Measurements from ENCODE around the gene FUT7.

Gene FUT7

GRCh38 chr9:137030538-137031527 lies 1.1 kb downstream of the FUT7 start:
- no peak for DNase-seq

GRCh38 chr9:137030006-137030405 lies 1.9 kb downstream of the FUT7 start:
- DNase-seq: no peak

GRCh38 chr9:137029058-137029936 lies 2.6 kb downstream of the FUT7 start:
- DNase-seq: no peak

GRCh38 chr9:137028263-137029057 lies 3.4 kb downstream of the FUT7 start:
- DNase-seq: no peak

GRCh38 chr9:137027369-137028262 lies 4.3 kb downstream of the FUT7 start, which contains the start of gene ABCA2:
TSS of gene ABCA2 (minus strand) at chr9:137028237. CDS start at chr9:137028140, 97 bp downstream.
- no peak for DNase-seq

- DNase-seq: no peak
Observed at GRCh38 chr9:137026828-137027227, 5.1 kb downstream of the FUT7 start.

GRCh38 chr9:137026384-137026783 lies 5.5 kb downstream of the FUT7 start:
- no peak for DNase-seq

GRCh38 chr9:137025517-137025966 lies 6.3 kb downstream of the FUT7 start:
- peak; percentile 41 for DNase-seq

GRCh38 chr9:137023583-137023991 lies 8.3 kb downstream of the FUT7 start:
- no peak for DNase-seq

GRCh38 chr9:137023157-137023556 lies 8.7 kb downstream of the FUT7 start:
- DNase-seq: no peak

- no peak for DNase-seq
Observed at GRCh38 chr9:137022662-137023008, 9.3 kb downstream of the FUT7 start.

GRCh38 chr9:137021979-137022661 lies 9.8 kb downstream of the FUT7 start:
- DNase-seq: no peak

- no peak for DNase-seq
Observed at GRCh38 chr9:137021568-137021978, 10.3 kb downstream of the FUT7 start.

- DNase-seq: no peak
Observed at GRCh38 chr9:137020771-137021567, 10.9 kb downstream of the FUT7 start.

- no peak for DNase-seq
Observed at GRCh38 chr9:137019891-137020683, 11.8 kb downstream of the FUT7 start.

GRCh38 chr9:137018761-137019559 lies 12.9 kb downstream of the FUT7 start:
- DNase-seq: no peak

GRCh38 chr9:137017791-137018497 lies 13.9 kb downstream of the FUT7 start:
- no peak for DNase-seq

- no peak for DNase-seq
Observed at GRCh38 chr9:137017071-137017470, 14.8 kb downstream of the FUT7 start.

Data from NCI-H1694 (cell line).